K562 (cell line): ENCODE data around the gene ANKRD33. TPM values are rescaled to one million over a fixed set of nuclear protein-coding genes. Genes with fewer than 3 reads are reported as not detected.
A peak's percentile ranks its signal among the peaks of the same experiment; 100 is the strongest.

ENCODE experiments used
- ATAC-seq: fragments of 200-7000 bp; cut with Tn5 transposase; 3 replicates; pipeline ENCODE4 v1.9.1; 2020; ENCODE audit warnings: moderate library complexity
- BruUV-seq: library from RNA; stranded (reverse); fragments of 400-500 nt; replicated peaks from 2 replicates; lab custom pipeline; 2021; lab: Mats Ljungman, UMichigan
- CTCF ChIA-PET: fragments of 300-600 bp; formaldehyde crosslinking; extraction: SDS; loops from one replicate; lab custom pipeline; 2021; ENCODE audit warnings: low intra/inter-chr PET ratio; lab: Yijun Ruan, JAX
- POLR2A ChIA-PET: fragments of 300-600, 350-650 bp; sonication (Branson Sonifier 250); formaldehyde crosslinking; extraction: SDS; loops from one replicate; lab custom pipeline; 2021; ENCODE audit warnings: antibody characterized with exemption, inconsistent platforms; lab: Yijun Ruan, JAX
- DNase-seq, 4 experiments: peaks; one replicate each; pipeline versions ENCODE4 v3.0.0 to v3.0.0-alpha.2; 2011 to 2018; ENCODE audit warnings: low spot score in 3 of 4, mixed read lengths in 3 of 4; ENCODE audit errors: extremely low read depth in 1 of 4
- FAIRE-seq: peaks from 2 replicates; lab custom pipeline; 2011; peaks lifted over from hg19 to GRCh38; lab: Jason Lieb, UNC
- H2AFZ ChIP-seq: 2 replicates; pipeline ENCODE4 v1.6.0; 2011; ENCODE audit warnings: low read depth, low read length, control low read depth, inconsistent platforms
- H3K27ac ChIP-seq: fragments of 200-600 bp; 3 replicates; pipeline ENCODE4 v1.8.0; 2011; ENCODE audit warnings: low read depth, mild to moderate bottlenecking, control low read depth, inconsistent platforms, low read length, moderate library complexity, mixed read lengths; ENCODE audit errors: extremely low read depth
- H3K27me3 ChIP-seq, 2 experiments: fragments of 300-600 bp in 1 of 2; 2 replicates in 1 of 2; 3 replicates in 1 of 2; pipeline versions ENCODE4 v1.6.0 to v1.8.0; 2011; ENCODE audit warnings: inconsistent platforms in 2 of 2, low read length in 2 of 2, mild to moderate bottlenecking in 1 of 2, mixed read lengths in 1 of 2, moderate library complexity in 1 of 2; ENCODE audit not compliant: control insufficient read depth in 2 of 2, insufficient read depth in 2 of 2
- H3K36me3 ChIP-seq: fragments of 300-600 bp; 3 replicates; pipeline ENCODE4 v1.8.0; 2011; ENCODE audit warnings: mild to moderate bottlenecking, low read length, inconsistent platforms; ENCODE audit not compliant: control insufficient read depth, insufficient read depth
- H3K4me1 ChIP-seq, 2 experiments: fragments of 200-600 bp in 1 of 2; replicated peaks in 1 of 2; 2 replicates in 1 of 2; 3 replicates in 1 of 2; pipeline versions ENCODE4 v1.5.1 to v1.8.0; 2011; ENCODE audit warnings: inconsistent platforms in 2 of 2, low read length in 2 of 2, mild to moderate bottlenecking in 1 of 2, mixed read lengths in 1 of 2, moderate library complexity in 1 of 2; ENCODE audit not compliant: control insufficient read depth in 2 of 2, insufficient read depth in 2 of 2
- H3K4me2 ChIP-seq: 2 replicates; pipeline ENCODE4 v1.6.1; 2011; ENCODE audit warnings: low read length, control low read depth, inconsistent platforms, mixed read lengths; ENCODE audit not compliant: insufficient read depth
- H3K4me3 ChIP-seq: fragments of 200-600 bp; sonication (generic), shearing (Covaris generic); 2 replicates; pipeline ENCODE4 v1.5.1; 2016; ENCODE audit warnings: control low read depth, inconsistent platforms
- H3K79me2 ChIP-seq: fragments of 200-600 bp; 3 replicates; pipeline ENCODE4 v1.8.0; 2011; ENCODE audit warnings: low read length, inconsistent platforms; ENCODE audit not compliant: control insufficient read depth, insufficient read depth
- H3K9ac ChIP-seq, 2 experiments: 2 replicates each; pipeline versions ENCODE4 v1.6.0 to v1.6.1; 2011; ENCODE audit warnings: low read depth in 2 of 2, low read length in 2 of 2, control low read depth in 1 of 2, inconsistent platforms in 1 of 2, mild to moderate bottlenecking in 1 of 2, mixed read lengths in 1 of 2; ENCODE audit not compliant: insufficient read depth in 1 of 2
- H3K9me1 ChIP-seq: one replicate; pipeline ENCODE4 v1.6.0; 2011; ENCODE audit warnings: inconsistent platforms, mild to moderate bottlenecking, low read length, moderate library complexity; ENCODE audit not compliant: control insufficient read depth, insufficient read depth
- H3K9me3 ChIP-seq: replicated peaks from 2 replicates; pipeline ENCODE4 v1.5.1; 2011; ENCODE audit warnings: low read depth, low read length, inconsistent platforms; ENCODE audit not compliant: control insufficient read depth, insufficient read depth
- H4K20me1 ChIP-seq: replicated peaks from 2 replicates; pipeline ENCODE4 v1.6.1; 2011; ENCODE audit warnings: low read length, inconsistent platforms, mixed read lengths; ENCODE audit not compliant: control insufficient read depth, insufficient read depth
- CCNT2 ChIP-seq: IDR thresholded peaks from 2 replicates; pipeline ENCODE4 v1.6.1; 2011; ENCODE audit warnings: borderline replicate concordance, low read depth, mild to moderate bottlenecking, moderate library complexity, mixed read lengths, low read length; ENCODE audit not compliant: insufficient read length; ENCODE audit errors: extremely low read depth
- CTCFL ChIP-seq: IDR thresholded peaks from 2 replicates; pipeline ENCODE4 v1.6.1; 2011; ENCODE audit warnings: borderline replicate concordance, low read depth, mild to moderate bottlenecking, moderate library complexity, low read length; ENCODE audit not compliant: insufficient read depth, poor library complexity, severe bottlenecking
- E2F5 ChIP-seq: sonication (generic); formaldehyde crosslinking; IDR thresholded peaks from 2 replicates; pipeline ENCODE4 v1.8.0; 2022; ENCODE audit warnings: mild to moderate bottlenecking, missing genetic modification reagents
- FUS ChIP-seq: fragments of 200-400 bp; formaldehyde crosslinking; optimal IDR thresholded peaks from 2 replicates; pipeline ENCODE3; 2017; ENCODE audit warnings: low read depth, low read length
- HDAC2 ChIP-seq: fragments of 450-650 bp; IDR thresholded peaks from 2 replicates; pipeline ENCODE4 v1.6.1; 2016; ENCODE audit warnings: mild to moderate bottlenecking
- KDM1A ChIP-seq, 2 experiments: fragments of 450-650 bp; IDR thresholded peaks; 2 replicates each; pipeline ENCODE4 v1.6.1; 2016; ENCODE audit warnings: mild to moderate bottlenecking in 2 of 2
- NCOR1 ChIP-seq: fragments of 450-650 bp; IDR thresholded peaks from 2 replicates; pipeline ENCODE4 v1.6.1; 2016; ENCODE audit warnings: mild to moderate bottlenecking, moderate library complexity
- SAFB ChIP-seq: fragments of 200-400 bp; formaldehyde crosslinking; IDR thresholded peaks from 2 replicates; pipeline ENCODE4 v1.6.1; 2017; ENCODE audit warnings: low read depth, low read length, borderline replicate concordance
- SMARCE1 ChIP-seq: fragments of 450-650 bp; IDR thresholded peaks from 2 replicates; pipeline ENCODE4 v1.7.1; 2016; ENCODE audit warnings: mild to moderate bottlenecking
- TAF7 ChIP-seq: fragments of 450-650 bp; IDR thresholded peaks from 2 replicates; pipeline ENCODE4 v1.6.1; 2016; ENCODE audit warnings: missing genetic modification characterization, missing compliant biosample characterization
- TAL1 ChIP-seq: fragments of 450-650 bp; IDR thresholded peaks from 2 replicates; pipeline ENCODE4 v1.6.1; 2016; ENCODE audit warnings: mild to moderate bottlenecking
- TCF7L2 ChIP-seq: fragments of 150-350 bp; IDR thresholded peaks from 2 replicates; pipeline ENCODE4 v1.6.1; 2016; ENCODE audit warnings: low read depth, mild to moderate bottlenecking, low read length, moderate library complexity
- ZNF445 ChIP-seq: fragments of 250-450 bp; sonication (Bioruptor Pico); IDR thresholded peaks from 2 replicates; pipeline ENCODE4 v1.4.0; 2020; ENCODE audit warnings: low read depth, mild to moderate bottlenecking, moderate library complexity
- ZNF507 ChIP-seq: conservative IDR thresholded peaks from 2 replicates; pipeline ENCODE4 v1.6.1; 2017; ENCODE audit warnings: missing genetic modification characterization, missing compliant biosample characterization
- ZNF609 ChIP-seq: sonication (generic); formaldehyde crosslinking; IDR thresholded peaks from 2 replicates; pipeline ENCODE4 v1.8.1; 2023; ENCODE audit warnings: missing genetic modification reagents, mild to moderate bottlenecking, borderline replicate concordance
- ZNF644 ChIP-seq: fragments of 200-800 bp; sonication (Bioruptor generic); IDR thresholded peaks from 2 replicates; pipeline ENCODE4 v1.6.1; 2016; ENCODE audit warnings: low read depth, missing genetic modification characterization, missing compliant biosample characterization
- WGBS: fragments of 100-300 bp; shearing (Covaris generic); methylation state at CpG from one replicate; pipeline ENCODE4 v1.1.6; 2016; ENCODE audit warnings: low coverage, mixed read lengths; ENCODE audit not compliant: insufficient coverage; ENCODE audit errors: missing lambda C conversion rate; 5-methylcytosine and 5-hydroxymethylcytosine counted together
- in situ Hi-C: fragments of 300-500 bp; cut with MboI; formaldehyde crosslinking; loops from 4 replicates; pipeline ENCODE4 v1.15.0; 2018; ENCODE audit warnings: inconsistent platforms, mixed read lengths
- intact Hi-C: fragments of 100-400 bp; cut with micrococcal nuclease; formaldehyde crosslinking; loops from 2 replicates; pipeline ENCODE4 v1.14.2; 2022
- polyA plus RNA-seq, 8 experiments: library from polyadenylated mRNA; depleted of rRNA in 4 of 8; stranded (reverse) in 5 of 8; unstranded in 3 of 8; fragments of >200 nt; fragmentation: Nextera tagmentation in 2 of 8; fragmentation: Illumina TruSeq in 1 of 8; extraction: Ambion mirVana in 2 of 8; extraction: Trizol in 1 of 8; gene quantifications; 2 replicates each; pipeline versions ENCODE4 v1.2.1 to v1.2.3, GENCODE V29; 2011 to 2014; ENCODE audit warnings: inconsistent platforms in 1 of 8, missing spikeins in 1 of 8
- total RNA-seq, 7 experiments: library from RNA; depleted of rRNA in 6 of 7; stranded (reverse); fragments of >200 nt in 6 of 7; fragmentation: Illumina TruSeq in 2 of 7; extraction: Trizol in 2 of 7; gene quantifications; 2 replicates each; pipeline versions ENCODE4 v1.2.1 to v1.2.3, GENCODE V29; 2011 to 2021; ENCODE audit warnings: low replicate concordance in 1 of 7

Gene ANKRD33
- total and polyA plus RNA-seq, 9 of the 15 experiments (the other 6 are each of a cell fraction or from before 2014, with no cell fraction given): 0.04 to 0.11 (median 0.07) TPM; not detected in 4

- Histone ChIP-seq H3K4me2 (no peak overlapping the region), H3K79me2 (no peaks in the 10 kb centered on the region), H3K27ac (no peak overlapping the region), H3K4me1 (peaks cover 7 to 17% of the 10 kb centered on the region in 2 experiments; a peak in 4 of 5 replicates), H3K36me3 (no peaks in the 10 kb centered on the region), H3K9me3 (no peaks in the 10 kb centered on the region), H3K9ac (no peak overlapping the region), H4K20me1 (no peaks in the 10 kb centered on the region; the same call in 1 of the 2 replicates), H3K4me3 (no peak overlapping the region), H3K9me1 (no peaks in the 10 kb centered on the region), H3K27me3 (peaks cover 17 to 41% of the 10 kb centered on the region in 2 experiments), H2AFZ (no peak overlapping the region)
- 2% methylated on average over 8 of the region's 8 CpGs for WGBS
- intact Hi-C loops: loop anchor here (2.0 kb wide), 1 partner anchor 453 kb away; no protein-coding TSS in a partner anchor
- BruUV-seq: no TSS peak
- no peak for ATAC-seq
- ChIA-PET CTCF (no interaction called here), POLR2A (interaction anchor here (1.1 kb wide), 1 partner anchor 32 kb away, joined by 4 read pairs; no protein-coding TSS in a partner anchor)
- no peak for DNase-seq
- in situ Hi-C loops: loop anchor here (5.0 kb wide), 1 partner anchor 447 kb away; no protein-coding TSS in a partner anchor
- FAIRE-seq: no peak
- TF ChIP-seq CCNT2: no peak
- TF ChIP-seq ZNF609 (CRISPR knock-in tag): no peak
- TF ChIP-seq E2F5 (CRISPR knock-in tag): no peak
- TF ChIP-seq KDM1A (IDR thresholded peaks at IDR 0.05): peak; percentile 46 to 49
- no peak for TF ChIP-seq CTCFL
- TF ChIP-seq SMARCE1: peak; percentile 66; the same call in 1 of the 2 replicates
- TF ChIP-seq SAFB: no peak
- no peak for TF ChIP-seq ZNF445 (CRISPR knock-in tag)
- TF ChIP-seq TCF7L2: no peak
- no peak for TF ChIP-seq TAF7 (tag)
- TF ChIP-seq TAL1: 0 out of 2 replicates have a peak, but pooled peaks have one; percentile 9
- no peak for TF ChIP-seq NCOR1
- no peak for TF ChIP-seq FUS
- no peak for TF ChIP-seq ZNF507
- peak; percentile 28; the same call in 1 of the 2 replicates for TF ChIP-seq HDAC2
- TF ChIP-seq ZNF644 (tag): peak; percentile 57; the same call in 1 of the 2 replicates
Measured at GRCh38 chr12:51874000-51874399, 13.9 kb upstream of the ANKRD33 start.
